GM19025 (cell line): ENCODE measurements around the gene TMCC1.
"Not testable (repeated sequence)": the region's sequence is repeated elsewhere in the genome, so short reads cannot be mapped to it uniquely, and the experiment has no call there.

Experiments
- ATAC-seq: cut with Tn5 transposase; IDR thresholded peaks from one replicate; pipeline ENCODE4 v1.9.1; 2021; ENCODE audit warnings: mild to moderate bottlenecking, low read depth, moderate library complexity; ENCODE audit not compliant: unreplicated experiment

Gene TMCC1

GRCh38 chr3:129778871-129779270, 114.6 kb downstream of the TMCC1 start:
- no peak for ATAC-seq

GRCh38 chr3:129777806-129778205, 115.7 kb downstream of the TMCC1 start:
- ATAC-seq = no peak

- ATAC-seq = no peak
Observed at GRCh38 chr3:129775870-129776269, 117.6 kb downstream of the TMCC1 start.

- ATAC-seq = no peak
Observed at GRCh38 chr3:129773691-129774663, 119.5 kb downstream of the TMCC1 start.

- no peak for ATAC-seq
Observed at GRCh38 chr3:129770604-129771003, 122.9 kb downstream of the TMCC1 start.

GRCh38 chr3:129769616-129770015, 123.9 kb downstream of the TMCC1 start:
- no peak for ATAC-seq

GRCh38 chr3:129768728-129769127, 124.8 kb downstream of the TMCC1 start:
- ATAC-seq = no peak

- no peak for ATAC-seq
Observed at GRCh38 chr3:129766135-129766534, 127.4 kb downstream of the TMCC1 start.

- no peak for ATAC-seq
Observed at GRCh38 chr3:129764090-129764489, 129.4 kb downstream of the TMCC1 start.

- no peak for ATAC-seq
Observed at GRCh38 chr3:129758785-129759320, 134.7 kb downstream of the TMCC1 start.

GRCh38 chr3:129758306-129758705, 135.2 kb downstream of the TMCC1 start:
- no peak for ATAC-seq

- ATAC-seq = no peak
Observed at GRCh38 chr3:129756871-129757270, 136.6 kb downstream of the TMCC1 start.

- ATAC-seq = not testable (repeated sequence)
Observed at GRCh38 chr3:129751105-129751504, 142.4 kb downstream of the TMCC1 start.

GRCh38 chr3:129749692-129750091, 143.8 kb downstream of the TMCC1 start:
- no peak for ATAC-seq

- no peak for ATAC-seq
Observed at GRCh38 chr3:129747992-129748391, 145.5 kb downstream of the TMCC1 start.

GRCh38 chr3:129747136-129747535, 146.4 kb downstream of the TMCC1 start:
- no peak for ATAC-seq

GRCh38 chr3:129746629-129747028, 146.9 kb downstream of the TMCC1 start:
- ATAC-seq = no peak

- no peak for ATAC-seq
Observed at GRCh38 chr3:129745253-129745652, 148.3 kb downstream of the TMCC1 start.

GRCh38 chr3:129741794-129742193, 151.7 kb downstream of the TMCC1 start:
- no peak for ATAC-seq

GRCh38 chr3:129740090-129740489, 153.4 kb downstream of the TMCC1 start:
- ATAC-seq = no peak

- ATAC-seq = no peak
Observed at GRCh38 chr3:129739634-129740033, 153.9 kb downstream of the TMCC1 start.

GRCh38 chr3:129738172-129738571, 155.3 kb downstream of the TMCC1 start:
- no peak for ATAC-seq
